SU-DHL-6 (cell line): ENCODE data around the gene PHACTR2.

Experiments
- H2AFZ ChIP-seq: fragments of 200-600 bp; sonication (generic); 2 replicates; pipeline ENCODE4 v1.6.1; 2014; ENCODE audit warnings: low read depth, mild to moderate bottlenecking, moderate library complexity, mixed read lengths, antibody characterized with exemption, low read length; ENCODE audit not compliant: severe bottlenecking
- H3F3A ChIP-seq: fragments of 200-600 bp; shearing (Covaris generic); 2 replicates; pipeline ENCODE4 v1.6.0; 2016; ENCODE audit warnings: antibody characterized with exemption, mild to moderate bottlenecking; ENCODE audit not compliant: insufficient read depth
- H3K27ac ChIP-seq: fragments of 200-600 bp; sonication (generic); 2 replicates; pipeline ENCODE4 v1.5.1; 2016; ENCODE audit warnings: low read depth, mild to moderate bottlenecking, low read length, moderate library complexity, mixed read lengths
- H3K27me3 ChIP-seq: fragments of 200-600 bp; sonication (generic), shearing (Covaris generic); 2 replicates; pipeline ENCODE4 v1.6.0; 2014; ENCODE audit warnings: mild to moderate bottlenecking, low read length
- H3K36me3 ChIP-seq: fragments of 200-600 bp; sonication (generic); 2 replicates; pipeline ENCODE4 v1.6.1; 2014; ENCODE audit warnings: mild to moderate bottlenecking, low read length, mixed read lengths
- H3K4me2 ChIP-seq: fragments of 300-600, 200-600 bp; shearing (Covaris generic), sonication (generic); 2 replicates; pipeline ENCODE4 v1.6.0; 2014; ENCODE audit warnings: low read length, low read depth, mild to moderate bottlenecking; ENCODE audit not compliant: poor library complexity, severe bottlenecking
- H3K4me3 ChIP-seq: fragments of 200-600 bp; sonication (generic); 2 replicates; pipeline ENCODE4 v1.5.1; 2014; ENCODE audit warnings: antibody characterized with exemption, low read length, mild to moderate bottlenecking, mixed read lengths; ENCODE audit not compliant: insufficient read depth, poor library complexity, severe bottlenecking
- H3K79me2 ChIP-seq: fragments of 200-600 bp; sonication (generic); 2 replicates; pipeline ENCODE4 v1.6.1; 2014; ENCODE audit warnings: mild to moderate bottlenecking, low read length, moderate library complexity; ENCODE audit not compliant: insufficient read depth
- H3K9ac ChIP-seq: fragments of 200-600 bp; sonication (generic); 2 replicates; pipeline ENCODE4 v1.7.0; 2014; ENCODE audit warnings: mild to moderate bottlenecking, low read length
- H3K9me2 ChIP-seq: fragments of 200-600 bp; sonication (generic); replicated peaks from 2 replicates; pipeline ENCODE4 v1.6.1; 2014; ENCODE audit warnings: low read length; ENCODE audit not compliant: insufficient read depth
- H3K9me3 ChIP-seq: fragments of 200-600 bp; sonication (generic); 2 replicates; pipeline ENCODE4 v1.6.1; 2014; ENCODE audit warnings: low read length, mixed read lengths; ENCODE audit not compliant: insufficient read depth
- H4K20me1 ChIP-seq: fragments of 200-600 bp; sonication (generic); 2 replicates; pipeline ENCODE4 v1.6.1; 2014; ENCODE audit warnings: low read depth, mild to moderate bottlenecking, antibody characterized with exemption, low read length, moderate library complexity, mixed read lengths
- EZH2phosphoT487 ChIP-seq: fragments of 200-600 bp; sonication (generic), shearing (Covaris generic); conservative IDR thresholded peaks from 2 replicates; pipeline ENCODE4 v1.6.1; 2018; ENCODE audit warnings: mild to moderate bottlenecking, antibody characterized with exemption, low read length, moderate library complexity, mixed read lengths
- TF ChIP-seq, protein P1 (sequence below): fragments of 200-600 bp; sonication (generic); IDR thresholded peaks from one replicate; pipeline ENCODE4 v1.5.1; 2017; ENCODE audit warnings: antibody characterized with exemption, mild to moderate bottlenecking, low read length, moderate library complexity; ENCODE audit not compliant: insufficient read depth, poor library complexity, severe bottlenecking

The PHACTR2 gene

DNA sequence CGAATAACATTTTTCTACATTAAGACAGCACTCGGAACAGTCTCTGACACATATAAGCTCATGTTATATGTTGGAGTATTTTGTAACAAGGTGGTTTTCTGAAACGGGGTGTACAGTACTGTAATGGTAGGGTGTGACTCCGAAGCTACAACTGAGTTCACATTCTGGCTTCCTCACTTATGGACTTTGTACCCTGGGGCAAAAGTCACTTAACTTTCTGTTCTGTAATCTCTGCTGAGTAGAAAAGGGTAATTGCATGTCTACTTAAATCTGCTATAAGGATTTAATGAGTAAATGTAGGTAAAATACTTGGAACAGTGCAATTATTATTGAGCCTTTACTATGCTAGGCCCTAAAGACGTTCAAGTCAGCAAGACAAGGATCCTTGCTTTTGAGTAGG lies 160.6 kb downstream of the PHACTR2 start:
- Histone ChIP-seq H3K27me3 (no peaks in the 10 kb centered on the region), H3F3A (no peaks in the 10 kb centered on the region), H3K36me3 (no peaks in the 10 kb centered on the region), H3K9me3 (no peaks in the 10 kb centered on the region), H2AFZ (no peak overlapping the region), H3K9ac (no peak overlapping the region), H3K4me2 (no peak overlapping the region), H3K4me3 (no peak overlapping the region), H4K20me1 (no peaks in the 10 kb centered on the region), H3K9me2 (no peaks in the 10 kb centered on the region), H3K27ac (no peak overlapping the region), H3K79me2 (peaks cover 2% of the 10 kb centered on the region)
- TF ChIP-seq, protein P1, sequence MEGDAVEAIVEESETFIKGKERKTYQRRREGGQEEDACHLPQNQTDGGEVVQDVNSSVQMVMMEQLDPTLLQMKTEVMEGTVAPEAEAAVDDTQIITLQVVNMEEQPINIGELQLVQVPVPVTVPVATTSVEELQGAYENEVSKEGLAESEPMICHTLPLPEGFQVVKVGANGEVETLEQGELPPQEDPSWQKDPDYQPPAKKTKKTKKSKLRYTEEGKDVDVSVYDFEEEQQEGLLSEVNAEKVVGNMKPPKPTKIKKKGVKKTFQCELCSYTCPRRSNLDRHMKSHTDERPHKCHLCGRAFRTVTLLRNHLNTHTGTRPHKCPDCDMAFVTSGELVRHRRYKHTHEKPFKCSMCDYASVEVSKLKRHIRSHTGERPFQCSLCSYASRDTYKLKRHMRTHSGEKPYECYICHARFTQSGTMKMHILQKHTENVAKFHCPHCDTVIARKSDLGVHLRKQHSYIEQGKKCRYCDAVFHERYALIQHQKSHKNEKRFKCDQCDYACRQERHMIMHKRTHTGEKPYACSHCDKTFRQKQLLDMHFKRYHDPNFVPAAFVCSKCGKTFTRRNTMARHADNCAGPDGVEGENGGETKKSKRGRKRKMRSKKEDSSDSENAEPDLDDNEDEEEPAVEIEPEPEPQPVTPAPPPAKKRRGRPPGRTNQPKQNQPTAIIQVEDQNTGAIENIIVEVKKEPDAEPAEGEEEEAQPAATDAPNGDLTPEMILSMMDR: no peak
- TF ChIP-seq EZH2phosphoT487: no peak

DNA sequence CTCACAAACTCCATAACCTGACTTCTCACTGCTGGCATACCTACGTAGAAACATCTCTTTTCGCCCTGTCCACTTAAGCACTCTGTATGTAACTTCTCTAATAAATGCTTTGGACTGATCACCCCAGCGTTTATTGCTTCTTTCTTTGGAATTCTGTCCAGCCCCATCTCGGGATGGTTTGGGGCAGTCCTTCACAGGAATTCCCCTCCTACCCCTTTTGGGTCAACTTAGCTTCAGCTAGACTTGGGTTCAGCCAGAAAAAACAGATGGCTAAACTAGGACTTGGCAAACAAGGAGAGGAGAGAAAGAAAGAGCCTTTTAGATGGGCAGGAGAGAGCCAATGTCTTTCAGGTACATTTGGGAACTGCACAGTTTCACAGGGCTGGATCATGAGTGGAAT lies 161.4 kb downstream of the PHACTR2 start:
- Histone ChIP-seq H3K4me3 (no peak overlapping the region), H3K36me3 (no peaks in the 10 kb centered on the region)

DNA sequence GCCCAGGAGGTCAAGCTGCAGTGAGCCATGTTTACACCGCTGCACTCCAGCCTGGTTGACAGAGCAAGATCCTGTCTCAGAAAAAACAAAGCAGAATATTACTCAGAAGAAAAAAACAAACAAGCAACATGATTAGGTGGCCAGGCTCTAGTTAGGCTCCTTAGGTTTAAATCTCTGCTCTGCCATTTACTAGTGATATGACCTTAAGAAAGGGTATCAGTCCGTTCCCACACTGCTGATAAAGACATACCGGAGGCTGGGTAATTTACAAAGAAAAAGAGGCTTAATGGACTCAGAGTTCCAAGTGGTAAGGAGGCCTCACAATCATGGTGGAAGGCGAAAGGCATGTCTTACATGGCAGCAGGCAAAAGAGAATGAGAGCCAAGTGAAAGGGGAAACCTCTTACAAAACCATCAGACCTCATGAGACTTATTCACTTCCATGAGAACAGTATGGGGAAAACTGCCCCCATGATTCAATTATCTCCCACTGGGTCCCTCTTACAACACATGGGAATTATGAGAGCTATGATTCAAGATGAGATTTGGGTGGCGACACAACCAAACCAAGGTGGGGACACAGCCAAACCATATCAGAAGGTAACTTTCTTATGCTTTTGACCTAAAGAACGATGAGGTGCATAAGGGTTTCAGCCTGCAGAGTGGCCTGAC lies 163.0 kb downstream of the PHACTR2 start:
- H3K9me3 ChIP-seq: no peaks in the 10 kb centered on the region
- peaks cover 10% of the 10 kb centered on the region for H3K36me3 ChIP-seq
- peaks cover 25% of the 10 kb centered on the region for H3K79me2 ChIP-seq
- no peaks in the 10 kb centered on the region for H4K20me1 ChIP-seq
- H3K9ac ChIP-seq: no peak overlapping the region
- H2AFZ ChIP-seq: no peak overlapping the region
- TF ChIP-seq, protein P1: no peak
- TF ChIP-seq EZH2phosphoT487: no peak
- no peak overlapping the region for H3K4me3 ChIP-seq
- no peak overlapping the region for H3K27ac ChIP-seq
- no peaks in the 10 kb centered on the region for H3K27me3 ChIP-seq
- no peaks in the 10 kb centered on the region for H3F3A ChIP-seq
- no peak overlapping the region for H3K4me2 ChIP-seq
- no peaks in the 10 kb centered on the region for H3K9me2 ChIP-seq

More for the DNA sequence above, 161.4 kb downstream of the PHACTR2 start:
- H2AFZ ChIP-seq: no peak overlapping the region
- H4K20me1 ChIP-seq: no peaks in the 10 kb centered on the region
- TF ChIP-seq, protein P1: no peak
- TF ChIP-seq EZH2phosphoT487: no peak
- H3K27ac ChIP-seq: no peak overlapping the region
- no peaks in the 10 kb centered on the region for H3K9me3 ChIP-seq
- H3K79me2 ChIP-seq: peaks cover 10% of the 10 kb centered on the region
- no peak overlapping the region for H3K9ac ChIP-seq
- no peaks in the 10 kb centered on the region for H3F3A ChIP-seq
- no peaks in the 10 kb centered on the region for H3K9me2 ChIP-seq
- H3K27me3 ChIP-seq: no peaks in the 10 kb centered on the region
- H3K4me2 ChIP-seq: no peak overlapping the region
